ENCODE results near the gene NTRK2. TPM values are rescaled to one million over a fixed set of nuclear protein-coding genes. Genes with fewer than 3 reads are reported as not detected.
A peak's percentile ranks its signal among the peaks of the same experiment; 100 is the strongest.

NTRK2 gene
- total RNA-seq, 1 donor from 2014 or later: 26.6 TPM

GRCh38 chr9:84819491-84819991 is 150.0 kb downstream of the NTRK2 start:
- Histone ChIP-seq H3K27me3 (ENCODE audit: control insufficient read depth in 3 of 3, insufficient read depth in 3 of 3, low read length in 3 of 3) (peaks cover 0 to 3% (median 0%) of the 10 kb centered on the region in 3 donors), H3K36me3 (ENCODE audit: control insufficient read depth in 3 of 3, insufficient read depth in 3 of 3, low read length in 3 of 3) (no peaks in the 10 kb centered on the region)

GRCh38 chr9:84821431-84821830 is 151.9 kb downstream of the NTRK2 start:
- Histone ChIP-seq H3K36me3 (ENCODE audit: control insufficient read depth in 3 of 3, insufficient read depth in 3 of 3, low read length in 3 of 3) (no peaks in the 10 kb centered on the region), H3K27ac (ENCODE audit: low read depth, low read length) (no peak overlapping the region)

More at GRCh38 chr9:84819491-84819991, 150.0 kb downstream of the NTRK2 start:
- no peak overlapping the region for H3K4me3 ChIP-seq (ENCODE audit: low read length in 3 of 3)
- no peak overlapping the region for H3K27ac ChIP-seq (ENCODE audit: low read depth, low read length)
- H3K9me3 ChIP-seq (ENCODE audit: control insufficient read depth in 3 of 3, low read length in 3 of 3): no peaks in the 10 kb centered on the region
- no peak overlapping the region for H3K9ac ChIP-seq (ENCODE audit: low read depth in 1 of 3, low read length in 3 of 3)
- peaks cover 7 to 9% (median 8%) of the 10 kb centered on the region in 3 donors for H3K4me1 ChIP-seq (ENCODE audit: control insufficient read depth in 3 of 3, insufficient read depth in 3 of 3, low read length in 3 of 3)

GRCh38 chr9:84822589-84823233 is 153.2 kb downstream of the NTRK2 start:
- no peaks in the 10 kb centered on the region for H3K36me3 ChIP-seq (ENCODE audit: control insufficient read depth in 3 of 3, insufficient read depth in 3 of 3, low read length in 3 of 3)
- H3K9ac ChIP-seq (ENCODE audit: low read depth in 1 of 3, low read length in 3 of 3): no peak overlapping the region
- H3K4me3 ChIP-seq (ENCODE audit: low read length in 3 of 3): no peak overlapping the region
- H3K9me3 ChIP-seq (ENCODE audit: control insufficient read depth in 3 of 3, low read length in 3 of 3): no peaks in the 10 kb centered on the region
- no peak overlapping the region for H3K27ac ChIP-seq (ENCODE audit: low read depth, low read length)
- H3K27me3 ChIP-seq (ENCODE audit: control insufficient read depth in 3 of 3, insufficient read depth in 3 of 3, low read length in 3 of 3): peaks cover 0 to 3% (median 0%) of the 10 kb centered on the region in 3 donors
- peaks cover 7 to 13% (median 8%) of the 10 kb centered on the region in 3 donors for H3K4me1 ChIP-seq (ENCODE audit: control insufficient read depth in 3 of 3, insufficient read depth in 3 of 3, low read length in 3 of 3)

More at GRCh38 chr9:84821431-84821830, 151.9 kb downstream of the NTRK2 start:
- no peaks in the 10 kb centered on the region for H3K9me3 ChIP-seq (ENCODE audit: control insufficient read depth in 3 of 3, low read length in 3 of 3)
- H3K4me1 ChIP-seq (ENCODE audit: control insufficient read depth in 3 of 3, insufficient read depth in 3 of 3, low read length in 3 of 3): peaks cover 7 to 13% (median 8%) of the 10 kb centered on the region in 3 donors
- H3K4me3 ChIP-seq (ENCODE audit: low read length in 3 of 3): no peak overlapping the region
- H3K9ac ChIP-seq (ENCODE audit: low read depth in 1 of 3, low read length in 3 of 3): no peak overlapping the region
- peaks cover 0 to 3% (median 0%) of the 10 kb centered on the region in 3 donors for H3K27me3 ChIP-seq (ENCODE audit: control insufficient read depth in 3 of 3, insufficient read depth in 3 of 3, low read length in 3 of 3)

DNA sequence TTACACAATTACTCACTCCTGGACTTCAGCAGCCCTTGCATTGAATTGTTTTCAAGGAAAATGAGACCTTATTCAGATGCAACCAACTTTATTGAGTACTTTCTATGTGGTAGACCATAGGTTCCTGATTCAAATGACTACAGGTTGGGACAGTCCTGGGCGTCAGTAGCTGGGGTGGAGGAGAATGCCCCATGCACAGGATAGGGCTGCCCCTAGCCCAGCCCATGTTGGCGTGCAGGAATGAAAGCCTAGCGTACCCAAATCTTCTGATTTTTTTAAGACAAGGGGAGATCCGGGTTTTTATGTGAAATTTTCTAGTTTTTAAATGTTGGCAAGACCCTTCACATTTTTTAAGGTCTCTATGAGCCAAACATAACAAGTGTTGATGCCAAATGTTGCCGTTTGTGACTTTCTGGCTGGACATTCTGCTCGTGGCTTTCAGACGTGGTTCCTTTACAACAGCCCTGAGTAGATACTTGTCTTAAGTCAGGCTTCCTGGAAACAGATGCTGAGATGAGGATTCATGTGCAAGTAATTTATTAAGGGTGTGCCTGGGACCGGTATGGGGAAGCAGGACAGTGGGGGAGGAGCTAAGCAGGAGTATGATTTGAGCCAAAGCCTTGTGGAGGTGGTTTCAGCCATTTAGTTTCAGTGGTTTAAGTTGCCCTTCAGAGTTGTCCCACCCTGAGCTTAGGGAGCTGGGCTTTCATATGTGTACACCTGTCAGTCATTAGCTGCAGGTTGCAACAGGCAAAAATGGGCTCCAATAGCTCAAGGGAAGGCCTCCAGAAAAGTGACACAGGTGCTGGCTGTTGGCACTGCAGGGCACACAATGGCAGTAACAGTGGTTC is 154.1 kb downstream of the NTRK2 start:
- peak overlapping the region in 1 of 3 donors; percentile 9 for H3K4me3 ChIP-seq (ENCODE audit: low read length in 3 of 3)
- H3K27me3 ChIP-seq (ENCODE audit: control insufficient read depth in 3 of 3, insufficient read depth in 3 of 3, low read length in 3 of 3): peaks cover 0 to 3% (median 0%) of the 10 kb centered on the region in 3 donors
- no peaks in the 10 kb centered on the region for H3K36me3 ChIP-seq (ENCODE audit: control insufficient read depth in 3 of 3, insufficient read depth in 3 of 3, low read length in 3 of 3)
- no peak overlapping the region for H3K9ac ChIP-seq (ENCODE audit: low read depth in 1 of 3, low read length in 3 of 3)
- H3K4me1 ChIP-seq (ENCODE audit: control insufficient read depth in 3 of 3, insufficient read depth in 3 of 3, low read length in 3 of 3): peaks cover 7 to 13% (median 8%) of the 10 kb centered on the region in 3 donors
- H3K27ac ChIP-seq (ENCODE audit: low read depth, low read length): no peak overlapping the region
- H3K9me3 ChIP-seq (ENCODE audit: control insufficient read depth in 3 of 3, low read length in 3 of 3): no peaks in the 10 kb centered on the region

GRCh38 chr9:84827216-84827765 is 157.8 kb downstream of the NTRK2 start:
- no peak overlapping the region for H3K9ac ChIP-seq (ENCODE audit: low read depth in 1 of 3, low read length in 3 of 3)
- H3K27me3 ChIP-seq (ENCODE audit: control insufficient read depth in 3 of 3, insufficient read depth in 3 of 3, low read length in 3 of 3): peaks cover 0 to 3% (median 0%) of the 10 kb centered on the region in 3 donors
- no peaks in the 10 kb centered on the region for H3K9me3 ChIP-seq (ENCODE audit: control insufficient read depth in 3 of 3, low read length in 3 of 3)
- no peak overlapping the region for H3K4me3 ChIP-seq (ENCODE audit: low read length in 3 of 3)
- no peaks in the 10 kb centered on the region for H3K36me3 ChIP-seq (ENCODE audit: control insufficient read depth in 3 of 3, insufficient read depth in 3 of 3, low read length in 3 of 3)
- peaks cover 7 to 13% (median 8%) of the 10 kb centered on the region in 3 donors for H3K4me1 ChIP-seq (ENCODE audit: control insufficient read depth in 3 of 3, insufficient read depth in 3 of 3, low read length in 3 of 3)
- no peak overlapping the region for H3K27ac ChIP-seq (ENCODE audit: low read depth, low read length)

DNA sequence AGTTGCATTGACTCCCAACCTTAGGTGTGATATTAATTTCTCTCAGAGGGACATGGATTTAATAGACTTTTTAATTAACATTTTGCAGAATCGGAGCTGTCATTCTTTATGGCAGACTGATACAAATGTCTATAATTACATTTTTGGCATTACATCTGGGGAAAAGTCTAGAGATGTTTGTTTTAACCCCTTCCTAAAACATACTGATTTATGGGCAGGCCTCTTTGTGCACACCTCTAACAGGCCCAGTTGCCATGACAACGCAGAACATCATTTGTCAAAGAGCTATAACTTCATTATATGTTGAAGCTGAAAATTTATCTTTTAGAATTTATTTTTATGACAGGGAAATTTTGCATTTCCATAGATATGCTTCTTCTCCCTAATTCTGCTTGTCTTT is 158.5 kb downstream of the NTRK2 start:
- Histone ChIP-seq H3K27me3 (ENCODE audit: control insufficient read depth in 3 of 3, insufficient read depth in 3 of 3, low read length in 3 of 3) (peaks cover 0 to 3% (median 0%) of the 10 kb centered on the region in 3 donors), H3K9me3 (ENCODE audit: control insufficient read depth in 3 of 3, low read length in 3 of 3) (no peaks in the 10 kb centered on the region), H3K27ac (ENCODE audit: low read depth, low read length) (no peak overlapping the region), H3K9ac (ENCODE audit: low read depth in 1 of 3, low read length in 3 of 3) (no peak overlapping the region), H3K36me3 (ENCODE audit: control insufficient read depth in 3 of 3, insufficient read depth in 3 of 3, low read length in 3 of 3) (no peaks in the 10 kb centered on the region), H3K4me3 (ENCODE audit: low read length in 3 of 3) (no peak overlapping the region), H3K4me1 (ENCODE audit: control insufficient read depth in 3 of 3, insufficient read depth in 3 of 3, low read length in 3 of 3) (peaks cover 5 to 10% (median 5%) of the 10 kb centered on the region in 3 donors)

GRCh38 chr9:84829471-84829870 is 159.9 kb downstream of the NTRK2 start:
- H3K36me3 ChIP-seq (ENCODE audit: control insufficient read depth in 3 of 3, insufficient read depth in 3 of 3, low read length in 3 of 3): no peaks in the 10 kb centered on the region
- H3K27me3 ChIP-seq (ENCODE audit: control insufficient read depth in 3 of 3, insufficient read depth in 3 of 3, low read length in 3 of 3): no peaks in the 10 kb centered on the region
- H3K4me3 ChIP-seq (ENCODE audit: low read length in 3 of 3): no peak overlapping the region
- no peak overlapping the region for H3K27ac ChIP-seq (ENCODE audit: low read depth, low read length)
- peaks cover 0 to 4% (median 0%) of the 10 kb centered on the region in 3 donors for H3K4me1 ChIP-seq (ENCODE audit: control insufficient read depth in 3 of 3, insufficient read depth in 3 of 3, low read length in 3 of 3)
- no peaks in the 10 kb centered on the region for H3K9me3 ChIP-seq (ENCODE audit: control insufficient read depth in 3 of 3, low read length in 3 of 3)
- H3K9ac ChIP-seq (ENCODE audit: low read depth in 1 of 3, low read length in 3 of 3): no peak overlapping the region

DNA sequence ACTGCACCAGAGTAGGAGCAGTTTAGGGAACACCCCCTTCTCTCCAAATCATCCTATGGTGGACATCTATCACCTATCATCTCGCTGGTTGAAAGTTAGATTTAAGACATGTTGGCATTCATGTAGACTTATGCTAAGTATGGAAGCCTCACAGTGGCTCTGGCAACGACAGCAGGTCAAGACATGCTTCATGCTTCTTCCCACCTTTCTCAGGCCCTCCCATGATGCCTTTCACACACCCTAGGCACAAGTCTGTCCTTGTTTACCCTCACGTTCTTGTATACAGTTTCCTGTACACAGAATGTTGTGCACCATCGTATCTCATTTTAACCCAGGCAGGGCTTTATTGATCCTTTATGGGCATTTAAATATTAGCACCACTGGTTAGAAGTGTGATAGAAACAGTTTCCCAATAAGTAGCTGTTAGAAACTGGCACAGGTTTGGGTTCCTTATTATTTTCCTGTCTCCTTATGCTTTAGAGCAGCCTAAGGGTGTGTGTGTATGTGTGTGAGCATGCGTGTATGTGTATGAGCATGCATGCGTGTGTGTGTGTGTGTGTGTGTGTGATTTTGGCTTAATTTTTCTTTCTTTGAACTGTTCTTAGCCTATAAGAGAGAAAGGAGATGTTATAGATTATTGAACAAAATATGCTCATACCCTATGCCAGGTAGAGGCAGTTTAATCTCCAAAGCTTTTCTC is 160.6 kb downstream of the NTRK2 start:
- no peaks in the 10 kb centered on the region for H3K9me3 ChIP-seq (ENCODE audit: control insufficient read depth in 3 of 3, low read length in 3 of 3)
- H3K27ac ChIP-seq (ENCODE audit: low read depth, low read length): no peak overlapping the region
- no peaks in the 10 kb centered on the region for H3K27me3 ChIP-seq (ENCODE audit: control insufficient read depth in 3 of 3, insufficient read depth in 3 of 3, low read length in 3 of 3)
- no peak overlapping the region for H3K9ac ChIP-seq (ENCODE audit: low read depth in 1 of 3, low read length in 3 of 3)
- no peaks in the 10 kb centered on the region for H3K4me1 ChIP-seq (ENCODE audit: control insufficient read depth in 3 of 3, insufficient read depth in 3 of 3, low read length in 3 of 3)
- no peaks in the 10 kb centered on the region for H3K36me3 ChIP-seq (ENCODE audit: control insufficient read depth in 3 of 3, insufficient read depth in 3 of 3, low read length in 3 of 3)
- no peak overlapping the region for H3K4me3 ChIP-seq (ENCODE audit: low read length in 3 of 3)

GRCh38 chr9:84831377-84831776 is 161.8 kb downstream of the NTRK2 start:
- H3K4me1 ChIP-seq (ENCODE audit: control insufficient read depth in 3 of 3, insufficient read depth in 3 of 3, low read length in 3 of 3): no peaks in the 10 kb centered on the region
- H3K27me3 ChIP-seq (ENCODE audit: control insufficient read depth in 3 of 3, insufficient read depth in 3 of 3, low read length in 3 of 3): no peaks in the 10 kb centered on the region
- H3K36me3 ChIP-seq (ENCODE audit: control insufficient read depth in 3 of 3, insufficient read depth in 3 of 3, low read length in 3 of 3): no peaks in the 10 kb centered on the region
- H3K9ac ChIP-seq (ENCODE audit: low read depth in 1 of 3, low read length in 3 of 3): no peak overlapping the region
- H3K9me3 ChIP-seq (ENCODE audit: control insufficient read depth in 3 of 3, low read length in 3 of 3): no peaks in the 10 kb centered on the region
- H3K4me3 ChIP-seq (ENCODE audit: low read length in 3 of 3): no peak overlapping the region
- H3K27ac ChIP-seq (ENCODE audit: low read depth, low read length): no peak overlapping the region
